Measurements from ENCODE around the gene LRRN2.
A peak's percentile ranks its signal among the peaks of the same experiment; 100 is the strongest.
"Not testable (repeated sequence)": the region's sequence is repeated elsewhere in the genome, so short reads cannot be mapped to it uniquely, and the experiment has no call there.

Gene LRRN2

DNA sequence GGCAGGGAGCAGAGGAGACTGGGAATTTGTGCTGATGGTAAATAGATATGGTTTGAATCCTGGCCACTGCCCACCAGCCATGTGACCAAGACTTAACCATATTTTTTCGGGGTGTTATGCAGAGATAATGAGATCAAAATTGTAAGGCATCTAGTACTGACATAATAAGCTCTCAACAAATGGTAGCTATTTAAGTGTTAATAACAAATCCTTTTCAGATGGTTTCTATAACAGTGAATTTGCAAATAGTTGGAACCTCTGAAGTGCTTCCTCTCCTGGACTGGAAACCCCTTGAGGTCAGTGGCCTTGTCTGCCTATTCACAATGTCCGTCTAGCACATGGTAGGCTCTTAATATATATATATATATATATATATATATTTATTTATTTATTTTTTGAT is 104.7 kb downstream of the LRRN2 start:
- no peak for FAIRE-seq
- no peak for DNase-seq (ENCODE audit: insufficient read length, low spot score)

DNA sequence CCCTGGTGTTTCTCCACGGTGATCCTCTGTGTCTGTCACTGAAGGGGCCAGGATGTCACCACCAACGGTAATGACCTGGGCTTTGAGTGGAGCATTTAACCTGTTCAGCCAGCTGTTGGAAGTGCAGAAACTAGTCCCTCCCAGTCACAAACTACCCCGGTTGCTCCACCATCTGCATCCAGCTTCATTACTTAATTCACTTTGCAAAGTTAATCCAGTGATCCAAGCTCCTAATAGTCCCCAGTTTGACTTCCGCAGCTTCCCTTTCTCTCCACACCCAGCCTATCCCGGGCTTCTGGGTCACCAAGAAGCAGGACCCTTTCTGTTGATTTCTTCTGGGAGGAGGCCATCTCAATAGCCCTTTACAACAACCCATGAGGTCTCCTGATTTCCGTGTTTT is 105.9 kb downstream of the LRRN2 start:
- DNase-seq (ENCODE audit: insufficient read length, low spot score) (no peak), FAIRE-seq (no peak)

DNA sequence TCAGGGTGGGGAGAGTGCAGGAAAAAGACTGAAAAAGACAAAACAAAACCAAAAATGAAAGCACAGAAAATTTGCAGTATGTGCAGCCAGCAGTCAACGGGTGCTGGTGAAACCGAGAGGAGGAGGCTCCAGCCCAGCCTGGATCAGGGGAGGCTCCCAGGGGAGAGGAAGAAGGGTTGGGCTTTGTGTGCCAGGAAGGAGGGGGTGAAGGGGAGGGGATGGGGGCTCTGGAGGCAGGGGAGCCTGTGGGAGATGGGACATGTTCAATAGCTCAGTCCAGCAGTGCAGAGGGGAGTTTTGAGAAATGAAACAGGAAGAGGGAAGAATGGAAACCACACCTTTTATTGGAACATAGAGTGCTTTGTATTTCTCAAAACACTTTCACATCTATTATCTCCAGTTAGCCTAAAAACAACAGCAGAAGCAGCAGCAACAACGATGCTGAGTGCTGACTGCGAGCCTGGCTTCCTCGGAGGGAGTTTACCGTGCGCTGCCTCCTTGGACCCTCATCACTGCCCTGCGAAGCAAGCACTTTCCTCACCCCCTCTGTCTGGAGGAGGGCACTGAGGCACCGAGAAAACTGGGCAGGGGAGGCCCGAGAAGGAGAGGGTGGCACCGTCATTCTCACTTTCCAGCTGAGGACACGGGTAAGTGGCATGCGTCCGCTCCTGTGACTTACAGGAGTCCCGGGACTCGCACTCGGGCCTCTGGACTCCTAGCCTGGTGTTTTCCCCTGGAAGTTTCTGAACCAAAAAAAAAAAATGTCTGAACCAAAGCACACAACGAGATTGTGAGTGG is 106.5 kb downstream of the LRRN2 start:
- DNase-seq (ENCODE audit: insufficient read length, low spot score) (peak; percentile 73), FAIRE-seq (peak; percentile 80)

DNA sequence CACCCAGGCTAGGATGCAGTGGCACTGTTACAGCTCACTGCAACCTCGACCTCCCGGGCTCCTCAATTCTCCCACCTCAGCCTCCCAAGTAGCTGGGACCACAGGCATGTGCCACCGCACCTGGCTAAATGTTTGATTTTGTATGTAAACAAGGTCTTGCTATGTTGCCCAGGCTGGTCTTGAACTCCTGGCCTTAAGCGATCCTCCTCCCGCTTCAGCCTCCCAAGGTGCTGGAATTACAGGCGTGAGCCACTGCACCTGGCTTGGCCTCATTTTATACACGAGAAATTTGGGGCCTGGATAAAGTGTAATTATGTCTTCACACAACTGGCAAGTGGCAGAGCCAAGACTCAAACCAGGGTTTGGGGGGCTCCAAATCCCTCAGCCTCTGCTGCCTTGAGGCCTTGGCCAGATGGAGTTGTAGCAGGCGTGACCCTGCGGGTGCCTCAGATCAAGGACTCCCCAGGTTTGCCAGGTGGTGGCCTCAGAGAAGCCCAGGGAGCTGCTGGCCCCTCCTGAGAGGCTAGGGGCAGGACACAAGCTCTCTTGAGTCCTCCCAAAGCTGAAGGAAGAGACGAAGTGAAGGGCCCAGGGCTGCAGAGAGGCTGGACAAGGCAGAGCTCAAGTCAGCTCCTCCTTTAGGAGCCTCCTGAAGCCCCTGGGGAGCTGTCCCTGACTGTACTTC is 107.6 kb downstream of the LRRN2 start:
- FAIRE-seq, result no peak
- no peak for DNase-seq (ENCODE audit: insufficient read length, low spot score)

DNA sequence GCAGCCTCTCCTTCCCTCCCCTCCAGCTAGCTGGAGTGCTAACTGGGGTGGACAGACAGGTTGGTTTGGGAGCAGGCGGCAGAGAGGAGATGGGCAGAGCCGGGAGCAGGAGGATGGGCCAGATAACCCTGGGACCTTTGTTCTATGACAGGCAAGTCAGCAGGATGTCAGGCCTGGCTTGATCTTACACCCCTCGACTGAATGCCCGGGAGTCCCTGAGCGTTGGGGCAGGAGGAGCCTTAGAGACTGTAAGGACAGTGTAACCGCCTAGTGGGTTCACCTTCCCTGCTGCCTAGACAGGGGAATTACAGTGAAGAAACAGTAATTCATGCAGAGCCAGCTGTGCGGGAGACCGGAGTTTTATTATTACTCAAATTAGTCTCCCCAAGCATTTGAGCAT is 109.1 kb downstream of the LRRN2 start:
- no peak for DNase-seq (ENCODE audit: insufficient read length, low spot score)
- FAIRE-seq, result no peak

DNA sequence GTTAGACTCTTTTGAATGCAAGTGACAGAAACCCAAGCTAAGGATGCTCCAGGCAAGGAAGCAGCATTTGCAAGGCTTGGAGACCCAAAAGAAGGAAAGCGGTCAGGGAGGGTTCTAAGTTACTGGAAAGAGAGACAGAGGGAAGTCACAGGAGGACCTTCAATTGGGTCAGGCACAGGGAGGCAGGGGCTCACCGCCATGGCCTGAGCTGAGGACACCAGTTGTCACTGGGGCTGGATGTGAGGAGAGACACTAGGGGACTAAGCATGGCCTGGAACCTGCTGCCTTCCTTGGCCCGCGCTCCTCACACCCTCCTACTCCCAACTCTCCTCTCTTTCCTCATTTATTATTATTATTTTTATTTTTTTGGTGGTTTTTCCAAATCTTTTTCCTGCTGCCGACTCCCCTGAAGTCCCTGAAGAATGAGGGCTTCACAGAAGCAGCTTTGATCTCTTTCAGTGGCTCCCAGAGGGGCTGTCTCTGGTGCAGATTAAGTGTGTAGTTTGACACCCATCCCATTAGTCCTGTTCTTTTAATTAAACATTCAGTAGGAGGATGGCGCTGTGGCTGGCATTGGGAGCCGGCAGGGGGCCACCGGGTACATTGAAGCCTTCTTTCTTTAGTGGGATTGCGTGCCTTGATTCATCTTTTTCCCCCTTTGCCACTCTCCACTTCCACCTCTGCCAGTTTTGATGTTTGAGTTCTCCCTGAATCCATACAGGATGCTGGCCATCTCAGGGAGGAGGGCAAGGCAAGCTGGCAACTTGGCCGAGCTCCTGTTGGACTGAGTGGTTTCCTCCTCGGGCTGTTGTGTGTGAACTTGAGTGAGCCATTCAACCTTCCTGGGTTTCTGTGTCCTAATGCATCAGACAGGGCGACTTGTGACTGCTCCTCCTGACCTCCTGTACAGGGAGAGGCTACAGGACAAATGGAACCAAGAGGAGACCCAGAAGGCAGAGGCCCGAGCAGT is 110.0 kb downstream of the LRRN2 start:
- DNase-seq (ENCODE audit: insufficient read length, low spot score) (no peak), FAIRE-seq (no peak)

DNA sequence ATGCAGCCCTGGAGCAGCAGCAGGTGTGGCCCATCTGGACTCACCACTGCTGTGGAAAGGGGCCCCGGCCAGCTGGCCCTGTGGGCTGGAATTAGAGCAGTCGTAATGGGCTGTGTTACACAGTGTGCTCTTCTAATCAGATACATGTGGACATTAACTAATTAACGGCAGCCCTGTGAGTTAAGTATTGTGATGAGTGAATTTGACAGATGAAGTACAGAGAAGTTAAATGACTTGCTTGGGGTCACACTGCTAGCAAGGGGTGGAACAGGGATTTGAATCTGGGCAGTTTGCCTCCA is 110.7 kb downstream of the LRRN2 start:
- FAIRE-seq (no peak), DNase-seq (ENCODE audit: insufficient read length, low spot score) (no peak)

DNA sequence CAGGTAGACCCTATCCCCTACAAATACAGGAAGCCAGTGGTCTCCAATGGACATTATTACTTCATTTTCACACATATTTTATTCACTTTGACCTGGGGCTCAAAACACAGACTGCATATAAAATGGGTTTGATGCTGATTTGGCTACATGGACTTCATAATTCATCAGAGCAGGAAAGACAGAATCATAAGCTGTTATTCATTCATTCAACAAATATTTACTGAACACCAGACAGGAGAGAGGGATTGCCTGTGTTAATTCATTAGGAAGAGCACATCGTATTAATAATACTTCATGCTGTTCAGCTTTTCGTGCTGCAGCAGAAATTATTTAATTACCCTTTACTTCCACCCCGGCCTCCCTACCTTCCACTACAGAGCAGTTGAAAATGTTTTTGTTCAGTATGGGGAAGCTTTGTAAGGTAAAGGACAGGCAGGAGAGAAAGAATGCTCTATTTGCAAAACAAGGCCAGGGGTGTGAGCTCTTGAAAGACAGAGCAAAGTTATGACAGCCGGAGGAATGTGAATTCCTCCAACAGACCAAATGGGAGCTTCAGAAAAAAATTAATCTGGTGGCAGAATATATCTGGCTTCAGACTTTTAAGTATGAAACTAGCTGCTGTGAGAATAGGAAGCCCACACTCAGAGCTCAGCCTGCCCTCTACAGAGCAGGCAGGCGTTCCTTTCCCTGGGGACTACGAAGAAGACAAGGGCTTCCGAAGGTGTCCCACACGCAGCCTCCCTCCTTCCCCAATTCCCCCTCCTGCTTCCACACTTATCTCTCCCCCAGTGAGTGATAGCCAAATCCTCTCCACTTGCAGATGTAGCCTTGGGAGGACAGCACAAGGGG is 111.3 kb downstream of the LRRN2 start:
- FAIRE-seq (no peak), DNase-seq (ENCODE audit: insufficient read length, low spot score) (no peak)

DNA sequence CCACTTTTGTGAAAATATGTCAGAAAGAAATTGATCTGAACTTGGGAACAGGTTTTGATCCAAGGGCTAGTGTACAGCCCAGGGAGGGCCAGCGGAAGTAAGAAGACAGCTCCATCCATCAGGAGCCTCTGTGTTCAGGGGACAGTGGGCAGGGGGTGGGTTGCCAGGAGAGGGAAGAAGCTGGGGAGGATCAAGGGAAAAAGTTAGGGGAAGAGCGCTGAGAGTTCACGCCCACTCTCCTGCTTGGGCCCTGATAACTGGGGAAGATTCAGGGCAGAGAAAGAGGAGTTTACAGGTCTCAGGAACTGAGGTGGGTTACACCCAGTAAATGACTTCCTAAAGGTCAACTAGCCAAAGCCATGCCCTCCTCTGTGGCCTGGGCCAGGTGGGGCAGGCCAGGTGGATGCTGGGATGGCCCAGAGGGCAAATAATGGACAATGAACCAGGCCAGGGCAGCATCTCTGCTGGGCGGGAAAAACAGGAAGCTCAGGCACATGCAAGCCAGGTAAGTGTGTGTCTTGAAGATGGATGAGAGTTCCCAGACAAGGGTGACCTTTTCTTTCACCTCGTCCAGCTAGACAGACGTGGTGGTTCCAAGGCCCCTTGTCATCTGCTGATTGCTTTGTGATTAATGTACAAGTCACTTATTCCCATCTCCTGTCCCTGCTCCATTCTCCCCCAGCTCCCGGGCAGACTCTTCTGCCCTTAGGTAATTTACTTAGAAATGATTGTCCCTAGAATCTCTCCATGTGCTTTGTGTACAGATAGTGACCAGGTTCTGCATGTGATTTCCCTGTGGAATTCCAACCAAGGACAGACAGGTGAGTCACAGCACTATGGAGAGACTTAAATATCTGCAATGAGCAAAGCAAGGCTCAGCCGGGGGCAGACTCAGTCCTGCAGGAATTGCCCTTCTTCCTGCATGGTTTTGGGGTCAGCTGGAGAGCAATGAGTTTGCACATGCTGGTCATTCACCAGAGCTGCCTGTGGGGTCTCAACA is 112.3 kb downstream of the LRRN2 start:
- no peak for DNase-seq (ENCODE audit: insufficient read length, low spot score)
- FAIRE-seq, result no peak

DNA sequence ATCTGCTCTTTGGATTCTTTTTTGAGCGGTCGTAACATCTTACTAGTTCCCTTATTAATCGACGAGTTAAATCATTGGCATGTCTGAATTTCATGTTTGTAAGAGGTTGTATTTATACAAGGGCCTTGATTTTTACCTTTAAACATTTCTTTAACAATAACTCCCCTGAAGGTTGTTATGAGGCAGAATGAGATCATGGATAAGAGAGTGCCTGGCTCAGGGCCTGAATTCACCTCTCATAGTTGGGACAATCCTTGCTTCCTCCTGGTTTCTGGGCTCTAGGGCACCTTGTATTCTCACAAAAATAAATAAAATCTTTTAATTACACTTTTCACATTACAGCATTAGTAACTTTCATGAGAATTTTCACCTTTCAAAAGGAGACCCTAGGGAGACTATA is 113.9 kb downstream of the LRRN2 start:
- no peak for FAIRE-seq

DNA sequence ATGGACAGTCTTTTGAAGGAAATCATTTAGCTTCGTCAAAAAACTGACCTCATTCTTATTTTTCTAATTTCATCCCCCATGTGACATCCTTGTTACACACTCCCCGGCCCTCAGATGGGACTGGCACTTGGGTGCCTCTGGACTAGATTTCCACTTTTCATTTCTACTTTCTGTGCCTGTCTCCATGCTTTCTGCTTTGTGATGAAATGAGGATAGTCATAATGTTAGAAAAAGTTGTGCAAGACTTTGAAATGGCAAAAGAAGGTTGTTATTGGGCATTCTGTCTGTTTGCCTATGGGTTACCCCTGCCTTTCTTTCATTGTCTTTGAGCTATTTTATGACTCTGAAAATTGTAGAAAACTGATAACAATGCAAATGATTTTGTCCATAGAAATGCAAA is 114.4 kb downstream of the LRRN2 start:
- DNase-seq (ENCODE audit: insufficient read length, low spot score) (no peak), FAIRE-seq (no peak)

More for the DNA sequence above, 113.9 kb downstream of the LRRN2 start:
- no peak for DNase-seq (ENCODE audit: insufficient read length, low spot score)

DNA sequence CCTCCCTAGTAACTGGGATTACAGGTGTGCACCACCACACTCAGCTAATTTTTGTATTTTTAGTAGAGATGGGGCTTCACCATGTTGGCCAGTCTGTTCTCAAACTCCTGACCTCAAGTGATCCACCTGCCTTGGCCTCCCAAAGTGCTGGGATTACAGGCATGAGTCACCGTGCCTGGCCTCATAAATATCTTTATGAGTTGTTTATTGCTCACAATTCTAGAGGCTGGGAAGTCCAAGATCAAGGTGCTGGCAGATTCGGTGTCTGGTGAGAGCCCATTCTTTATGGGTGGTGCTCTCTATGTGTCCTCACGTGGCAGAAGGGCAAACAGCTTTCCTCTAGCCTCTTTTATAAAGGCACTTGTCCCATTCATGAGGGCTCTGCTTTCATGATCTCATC is 115.5 kb downstream of the LRRN2 start:
- FAIRE-seq; DNase-seq (ENCODE audit: insufficient read length, low spot score): not testable (repeated sequence)

DNA sequence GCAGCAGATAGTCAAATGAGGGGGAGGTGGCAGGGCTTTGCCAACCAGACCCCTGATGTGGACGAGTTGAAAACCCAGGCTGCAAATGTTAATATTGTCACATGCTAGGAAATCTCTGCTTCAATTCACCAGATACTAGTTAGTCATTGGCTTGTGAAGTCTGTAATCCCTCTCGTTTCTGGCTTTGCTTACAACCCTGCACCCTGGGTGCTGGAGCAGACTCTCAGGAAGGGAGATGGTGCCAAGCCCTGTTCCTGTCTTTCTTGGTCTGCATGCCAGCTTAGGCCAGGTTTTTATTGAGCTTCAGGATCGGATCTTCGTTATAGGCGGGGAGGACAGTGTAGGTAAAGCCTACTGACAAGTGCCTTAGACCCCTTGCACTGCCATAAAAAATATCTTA is 116.1 kb downstream of the LRRN2 start:
- FAIRE-seq (no peak), DNase-seq (ENCODE audit: insufficient read length, low spot score) (no peak)

DNA sequence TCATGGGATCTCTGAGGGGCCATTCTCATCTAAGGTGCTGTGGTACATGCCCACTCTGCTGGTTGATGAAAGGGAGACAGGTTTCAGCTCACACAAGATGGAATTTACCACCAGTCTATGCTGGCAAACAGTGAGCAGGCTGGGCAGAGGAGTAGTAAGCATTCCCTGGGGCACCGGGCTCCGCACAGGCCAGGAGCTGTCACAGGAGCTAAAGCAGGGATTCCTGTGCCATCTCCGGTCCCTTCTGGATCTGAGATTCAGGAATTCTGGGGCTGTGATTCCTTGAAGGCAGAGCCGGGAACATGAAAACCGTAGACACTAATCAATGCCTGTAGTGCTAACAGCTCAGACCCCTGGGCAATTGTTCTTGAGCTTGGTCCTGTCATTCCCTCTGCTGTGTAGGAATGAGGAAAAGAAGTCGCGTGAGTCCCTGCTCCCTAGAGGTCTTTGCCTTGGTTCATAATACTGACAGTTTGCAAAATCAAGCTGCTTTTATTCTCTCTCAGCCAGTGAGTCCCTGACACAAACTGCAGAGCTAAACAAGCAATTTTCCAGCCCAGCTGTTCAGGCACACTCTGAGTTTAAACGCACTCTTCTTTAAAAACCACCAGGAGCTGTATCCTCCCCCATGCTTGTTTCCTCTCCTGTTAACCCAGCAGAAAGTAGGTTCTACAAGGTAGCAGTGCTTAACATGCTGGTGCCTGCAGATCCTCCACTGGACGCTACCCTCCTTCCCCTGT is 116.8 kb downstream of the LRRN2 start:
- FAIRE-seq, result no peak
- DNase-seq (ENCODE audit: insufficient read length, low spot score), result no peak
